Pulmonary artery endothelial cell (primary cell): ENCODE data around the gene MKS1. TPM values are rescaled to one million over a fixed set of nuclear protein-coding genes. Genes with fewer than 3 reads are reported as not detected.

Experiments used
- DNase-seq: peaks from one replicate; pipeline ENCODE4 v3.0.0-alpha.2; 2011; ENCODE audit warnings: low read depth, low spot score
- total RNA-seq: library from RNA; depleted of rRNA; stranded (reverse); fragments of >200 nt; gene quantifications from 2 replicates; pipeline ENCODE4 v1.2.3, GENCODE V29; 2014

MKS1 gene
- total RNA-seq, 1 donor from 2014 or later, result 17.0 TPM

DNA sequence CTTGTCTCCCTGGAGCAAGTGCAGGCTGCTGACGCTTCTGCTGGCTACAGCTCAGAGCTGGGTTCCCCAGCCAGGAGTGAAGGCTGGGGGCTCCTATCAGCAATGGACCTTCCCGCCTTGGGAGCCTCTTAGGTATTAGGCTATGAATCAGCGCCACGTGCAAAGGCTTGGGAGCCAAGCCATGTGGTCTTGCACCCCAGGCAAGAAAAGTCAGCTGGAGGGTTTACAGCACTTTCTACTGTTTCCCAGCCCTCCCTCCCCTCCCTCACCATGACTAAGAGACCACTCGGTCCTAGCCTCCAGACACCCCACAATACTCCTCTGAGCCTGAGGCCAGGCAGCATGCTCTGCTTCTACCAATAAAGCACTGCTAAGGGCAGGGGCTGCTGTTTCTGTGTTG is 14.3 kb downstream of the MKS1 start:
- DNase-seq, result no peak

DNA sequence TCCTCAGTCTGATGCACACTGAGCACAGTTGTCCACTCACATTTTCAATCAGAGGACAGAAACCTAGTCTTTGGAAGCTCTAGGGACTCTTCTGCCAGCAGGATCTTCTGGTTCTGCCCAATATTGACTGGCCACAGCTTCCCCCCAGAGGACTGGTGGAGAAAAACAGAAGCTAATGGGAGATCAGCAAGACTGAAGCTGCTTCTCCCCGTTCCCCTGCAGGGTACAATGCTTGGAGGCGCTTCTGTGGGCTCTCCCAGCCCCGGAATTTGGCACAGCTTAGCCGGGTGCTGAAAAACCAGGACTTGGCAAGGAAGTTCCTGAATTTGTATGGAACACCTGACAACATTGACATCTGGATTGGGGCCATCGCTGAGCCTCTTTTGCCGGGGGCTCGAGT is 16.2 kb downstream of the MKS1 start:
- DNase-seq, result no peak

DNA sequence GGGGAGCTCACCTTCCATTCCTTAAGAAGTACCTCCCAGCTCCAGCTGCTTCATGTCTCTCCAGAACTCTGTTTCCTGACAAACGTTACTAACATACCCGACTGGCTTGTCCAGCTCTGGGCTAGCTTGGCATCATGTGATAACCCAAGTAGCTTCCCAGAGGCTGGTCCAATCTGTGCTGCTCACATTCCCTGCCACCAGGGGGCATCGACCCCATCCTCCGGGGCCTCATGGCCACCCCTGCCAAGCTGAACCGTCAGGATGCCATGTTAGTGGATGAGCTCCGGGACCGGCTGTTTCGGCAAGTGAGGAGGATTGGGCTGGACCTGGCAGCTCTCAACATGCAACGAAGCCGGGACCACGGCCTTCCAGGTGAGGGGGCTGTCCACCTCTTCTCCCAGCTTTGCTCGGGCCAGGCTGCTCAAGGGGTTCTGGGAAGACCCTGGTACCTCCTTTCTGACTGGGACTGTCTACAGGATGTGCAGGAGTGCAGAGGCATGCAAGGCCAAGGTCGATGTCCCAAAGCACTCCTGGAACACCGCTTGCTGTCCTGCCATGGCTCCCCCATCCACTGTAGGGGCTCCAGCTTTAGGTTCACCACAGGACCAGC is 18.9 kb downstream of the MKS1 start:
- DNase-seq, result no peak

DNA sequence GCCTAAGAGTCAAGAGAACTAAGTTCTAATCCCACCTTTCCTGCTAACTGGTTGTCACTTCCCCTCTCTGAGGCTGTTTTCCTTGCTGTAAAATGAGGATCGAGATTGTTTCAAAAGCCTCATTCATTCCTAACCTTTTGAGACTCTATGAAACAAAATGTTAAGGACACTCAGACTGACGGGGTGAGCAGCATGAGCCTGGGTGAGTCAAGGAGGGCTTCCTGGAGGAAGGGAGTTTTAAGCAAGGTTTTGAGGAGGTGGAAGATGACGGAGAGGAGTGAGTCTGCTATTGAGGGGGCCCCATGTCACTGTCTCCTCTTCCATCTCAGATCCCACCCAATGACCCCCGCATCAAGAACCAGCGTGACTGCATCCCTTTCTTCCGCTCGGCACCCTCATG is 22.4 kb downstream of the MKS1 start:
- no peak for DNase-seq

DNA sequence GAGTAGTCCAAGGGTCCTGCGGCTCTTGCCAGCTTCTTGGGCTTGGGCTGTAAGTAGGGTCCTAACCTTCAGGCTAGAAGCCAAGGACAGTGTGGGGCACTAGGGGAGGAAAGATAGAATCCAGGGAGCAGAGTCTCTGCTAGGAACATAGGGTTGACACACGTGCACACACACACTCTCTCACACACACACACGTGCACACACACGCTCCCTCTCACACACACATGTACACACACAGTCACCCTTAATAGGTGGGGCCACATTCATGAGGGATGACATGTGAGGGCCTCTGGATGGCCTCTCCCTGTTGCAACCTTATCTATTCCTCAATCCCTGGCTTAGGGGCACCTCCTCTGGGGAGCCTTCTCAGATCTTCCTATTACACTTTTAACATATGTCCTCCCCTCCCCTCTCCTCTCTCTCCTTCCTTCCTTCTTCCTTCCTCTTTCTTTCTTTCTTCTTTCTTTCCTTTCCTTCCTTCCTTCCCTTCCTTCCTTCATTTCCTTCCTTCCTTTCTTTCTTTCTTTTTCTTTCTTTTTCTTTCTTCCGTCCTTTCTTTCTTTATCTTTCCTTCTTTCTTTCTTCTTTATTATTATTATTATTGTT is 23.4 kb downstream of the MKS1 start:
- DNase-seq, result no peak

DNA sequence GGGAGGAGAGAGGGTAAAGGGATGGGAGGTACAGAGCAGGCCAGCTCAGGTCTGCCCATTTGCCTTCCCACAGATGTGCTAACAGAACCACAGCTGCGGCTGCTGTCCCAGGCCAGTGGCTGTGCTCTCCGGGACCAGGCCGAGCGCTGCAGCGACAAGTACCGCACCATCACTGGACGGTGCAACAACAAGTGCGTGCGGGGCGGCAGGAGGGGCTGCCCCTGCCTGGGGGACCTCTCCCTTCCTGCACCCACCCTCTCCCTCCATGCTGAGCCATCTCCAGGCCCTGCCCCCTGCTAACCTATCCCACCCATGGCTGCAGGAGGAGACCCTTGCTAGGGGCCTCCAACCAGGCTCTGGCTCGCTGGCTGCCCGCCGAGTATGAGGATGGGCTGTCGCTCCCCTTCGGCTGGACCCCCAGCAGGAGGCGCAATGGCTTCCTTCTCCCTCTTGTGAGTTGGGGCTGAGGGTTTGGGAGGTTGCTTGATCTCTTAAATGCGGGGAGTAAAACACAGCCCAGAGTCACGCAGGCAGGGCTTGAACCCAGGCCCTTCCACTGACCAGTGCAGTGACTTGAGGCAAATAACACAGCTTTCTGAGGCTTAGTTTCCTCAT is 25.3 kb downstream of the MKS1 start:
- no peak for DNase-seq

DNA sequence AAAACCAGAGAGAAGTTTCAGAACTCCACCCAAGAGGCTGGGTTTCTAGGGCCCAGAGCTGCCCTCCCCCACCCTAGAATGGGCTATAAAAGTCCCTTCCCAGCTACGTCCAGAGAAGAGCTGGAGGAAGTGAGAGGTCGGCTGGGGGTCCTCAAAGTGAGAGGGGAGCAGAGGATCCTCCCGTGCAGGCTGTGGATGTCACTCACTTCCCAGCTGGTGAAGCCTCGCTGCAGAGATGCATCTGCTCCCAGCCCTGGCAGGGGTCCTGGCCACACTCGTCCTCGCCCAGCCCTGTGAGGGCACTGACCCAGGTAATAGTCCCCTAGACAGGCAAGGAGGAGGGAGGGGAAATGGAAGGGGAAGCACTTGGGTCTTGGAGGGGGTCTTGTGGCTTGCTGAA is 26.4 kb downstream of the MKS1 start, which contains the start of gene EPX:
Gene EPX, plus strand, starts transcription at position 115 of the 400 bp plus-strand sequence. Its CDS starts 121 bp downstream, at position 236.
- DNase-seq, result no peak

DNA sequence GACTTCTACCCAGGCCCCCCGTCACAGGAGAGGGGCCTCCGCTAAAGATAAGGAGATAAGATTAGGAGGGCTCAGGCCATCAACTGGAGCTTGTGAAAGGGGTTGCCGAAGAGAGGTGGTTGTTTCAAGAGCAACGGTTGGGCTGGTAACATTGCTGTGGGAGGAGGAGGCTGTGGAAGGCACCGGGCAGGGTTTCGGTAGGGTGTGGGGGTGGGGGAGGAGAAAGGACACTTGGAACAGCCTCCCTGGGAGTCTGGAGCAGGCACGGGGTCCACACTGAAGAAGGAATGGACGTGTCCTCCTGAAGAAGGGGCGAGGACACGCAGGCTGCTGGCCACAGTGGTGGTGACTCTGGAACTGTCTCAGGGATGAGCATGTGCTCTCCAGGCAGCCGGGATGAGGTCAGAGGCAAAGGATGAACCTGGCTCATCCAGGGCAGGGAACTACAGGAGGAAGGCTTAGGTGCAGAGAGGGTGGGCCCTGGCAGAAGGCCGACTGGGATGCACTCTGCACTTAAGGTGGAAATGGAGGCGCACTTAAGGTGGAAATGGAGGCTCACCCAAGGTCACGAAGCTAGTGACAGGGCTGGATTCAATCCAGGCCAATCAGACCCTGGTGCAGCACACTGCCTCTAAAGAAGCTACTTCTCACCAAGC is 27.7 kb downstream of the MKS1 start:
- DNase-seq, result no peak

DNA sequence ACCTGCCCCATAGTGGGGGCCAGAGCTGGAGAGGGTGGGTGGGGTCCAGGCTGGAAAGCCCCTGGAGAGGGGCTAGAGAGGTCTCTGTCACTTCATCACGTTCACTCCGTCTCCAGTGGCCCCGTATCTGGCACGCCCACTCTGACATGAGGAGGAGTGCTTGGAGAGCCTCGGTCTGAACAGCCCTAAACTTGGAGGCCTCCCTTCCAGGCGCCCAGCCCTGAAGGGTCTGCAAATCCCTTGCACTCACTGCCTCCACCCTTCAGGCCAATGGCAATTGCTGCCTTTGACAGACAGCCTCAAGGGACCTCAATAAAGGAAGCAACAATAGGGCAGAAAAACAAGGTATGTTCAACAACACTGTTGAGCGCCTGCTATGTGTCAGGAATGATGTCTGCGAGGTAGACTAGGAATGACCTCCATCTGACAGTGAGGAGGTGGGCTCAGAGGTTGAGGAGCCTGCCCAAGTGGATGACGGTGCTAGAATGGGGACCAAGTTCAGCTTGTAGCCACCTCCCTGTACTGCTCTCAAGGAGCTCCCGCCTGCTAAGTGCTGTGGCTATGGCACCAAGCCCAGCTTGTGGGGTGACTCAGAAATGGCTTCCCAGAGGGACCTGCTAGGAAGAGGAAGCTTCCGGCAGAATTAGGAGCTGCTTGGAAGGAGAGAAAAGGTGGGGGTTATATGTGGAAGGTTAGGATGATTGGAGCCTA is 29.5 kb downstream of the MKS1 start:
- DNase-seq, result no peak

DNA sequence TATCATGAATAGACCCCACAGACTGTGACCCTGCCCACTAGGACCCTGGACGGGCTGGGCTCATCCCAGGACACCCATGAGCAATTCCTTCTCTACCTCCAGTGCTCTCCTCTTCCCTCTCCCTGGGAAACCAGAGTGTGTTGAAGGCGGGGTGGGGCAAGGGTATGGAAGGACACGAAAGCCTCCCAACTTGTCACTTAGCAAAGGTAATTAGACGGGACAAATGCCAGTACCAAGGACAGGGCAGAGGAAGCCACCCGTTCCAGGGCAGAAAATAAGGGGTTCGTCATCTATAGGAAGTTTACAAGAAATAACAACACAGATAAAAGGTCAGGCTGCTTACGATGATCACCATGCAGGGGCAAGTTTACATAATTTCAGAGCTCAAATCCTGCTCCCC is 31.4 kb downstream of the MKS1 start:
- DNase-seq, result no peak

DNA sequence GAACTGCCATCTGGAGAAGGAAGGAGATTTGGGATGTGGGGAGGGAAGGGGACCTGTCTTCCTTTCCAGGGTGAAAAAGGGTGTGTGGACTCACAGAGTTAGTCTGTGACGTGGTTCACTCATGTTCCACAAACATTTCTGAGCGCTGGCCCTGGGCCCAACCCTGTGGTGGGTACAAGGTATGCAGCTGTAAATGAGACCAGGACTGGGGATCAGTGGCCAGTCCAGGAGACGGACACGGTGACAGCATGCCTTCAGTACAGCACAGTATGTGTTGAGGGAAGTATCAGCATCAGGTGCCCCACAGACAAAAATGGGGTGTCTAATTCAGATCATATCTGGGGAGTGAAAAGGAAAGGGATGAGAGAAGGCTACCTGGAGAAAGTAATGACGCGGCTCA is 32.0 kb downstream of the MKS1 start:
- no peak for DNase-seq

DNA sequence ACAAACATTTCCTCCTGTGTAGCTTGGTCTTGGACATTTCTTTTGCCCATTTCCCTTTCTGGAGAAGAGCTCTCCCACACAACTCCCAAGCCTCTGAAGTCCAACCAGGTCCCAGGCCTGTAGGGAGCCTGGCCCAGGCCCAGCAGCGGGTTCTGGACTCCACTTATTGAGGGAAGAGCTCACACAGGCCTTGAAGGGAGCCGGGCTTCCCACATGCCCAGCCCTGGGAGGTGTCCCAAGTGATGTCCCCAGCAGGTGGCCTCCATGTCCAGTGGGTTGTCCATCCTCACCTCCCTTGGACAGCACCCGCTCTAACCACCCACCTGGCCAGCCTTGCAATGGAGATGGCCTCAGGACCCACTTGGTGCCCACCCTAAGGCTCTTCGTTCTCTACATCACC is 32.5 kb downstream of the MKS1 start:
- DNase-seq, result no peak

DNA sequence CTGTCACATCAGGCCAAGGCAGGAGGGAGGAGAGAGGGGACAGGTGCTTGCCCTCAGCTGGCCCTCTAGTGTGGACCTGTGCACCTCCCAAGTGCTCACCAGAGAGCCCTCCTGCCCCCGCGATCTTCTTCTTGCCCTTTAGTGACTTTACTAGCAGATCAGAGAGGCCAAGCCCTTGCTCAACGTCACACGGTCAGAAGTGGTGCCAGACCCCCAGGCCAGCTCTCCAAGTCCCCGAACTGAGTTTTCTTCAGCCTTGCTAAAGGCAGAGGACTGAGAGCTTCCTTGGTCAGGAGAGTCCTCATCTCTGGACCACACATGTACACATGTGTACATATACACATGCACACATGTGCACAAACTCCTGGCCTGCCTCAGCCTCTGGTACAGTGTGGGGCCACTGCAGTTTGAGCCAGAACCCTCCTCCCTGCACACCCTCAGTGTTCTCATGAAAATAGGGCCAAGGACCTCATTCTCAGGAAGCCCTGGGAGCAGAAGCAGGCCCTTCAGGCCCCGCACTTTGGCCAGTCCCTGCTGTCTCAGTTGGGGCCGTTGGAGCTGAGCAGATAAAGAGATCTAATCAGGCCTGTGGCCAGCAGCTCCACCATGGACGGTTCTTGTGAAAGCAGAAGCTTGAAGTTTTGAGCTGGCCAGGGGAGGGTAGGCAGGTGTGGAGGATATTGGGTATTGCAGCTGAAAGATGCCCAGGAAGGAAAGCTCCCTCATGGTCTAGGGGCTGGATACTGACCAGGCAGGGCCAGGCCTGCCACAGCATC is 33.9 kb downstream of the MKS1 start:
- no peak for DNase-seq

DNA sequence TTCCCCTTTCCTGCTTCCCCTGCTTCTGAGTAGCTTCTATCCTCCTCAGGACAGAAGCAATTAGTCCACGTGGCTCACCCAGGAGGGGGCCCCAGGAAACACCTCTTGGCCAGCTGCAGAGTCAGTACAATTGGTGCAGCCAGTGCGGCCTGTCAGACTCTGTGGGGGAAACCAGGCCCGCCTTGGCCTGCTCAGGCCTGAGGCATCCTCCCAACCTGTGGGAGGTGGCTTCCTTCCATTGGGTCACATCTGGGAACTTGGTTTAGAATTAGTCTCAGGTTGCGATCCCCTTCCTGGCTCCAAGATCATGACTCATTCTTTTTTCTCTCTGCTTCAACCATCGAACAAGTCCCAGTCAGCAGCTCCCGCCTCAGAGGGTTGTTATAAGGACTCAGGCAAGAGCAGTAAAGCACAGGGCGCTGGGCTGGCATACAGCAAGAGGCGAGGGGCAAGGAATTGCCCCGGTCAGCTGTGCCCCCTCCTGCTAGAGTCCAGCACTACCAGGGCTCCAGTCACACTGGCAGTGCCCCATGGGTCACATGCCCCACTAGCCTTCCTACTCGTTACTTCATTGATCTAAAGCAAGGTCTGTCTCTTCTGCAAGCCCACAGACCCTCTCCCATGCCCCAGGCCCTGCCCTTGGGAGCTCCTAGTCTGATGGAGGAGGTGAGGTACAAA is 34.6 kb downstream of the MKS1 start:
- DNase-seq, result no peak

DNA sequence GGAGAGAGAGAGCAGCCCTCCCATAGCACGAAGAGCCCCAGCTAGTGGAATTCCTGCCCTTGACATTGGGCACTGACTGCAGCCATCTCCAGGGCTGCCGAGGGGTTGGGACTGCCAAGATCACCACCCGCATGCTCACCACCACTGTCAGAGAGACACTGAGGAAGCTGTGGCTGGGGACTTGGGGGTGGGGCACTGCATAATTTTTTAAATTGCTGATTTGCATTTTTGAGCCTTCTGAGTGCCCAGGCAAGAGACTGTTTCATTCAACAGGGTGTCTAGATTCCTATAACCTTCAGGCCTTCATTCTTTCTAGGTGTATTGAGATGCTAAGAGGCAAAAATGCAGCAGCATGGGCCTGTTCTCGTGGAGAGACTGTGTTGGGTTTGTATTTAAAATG is 35.5 kb downstream of the MKS1 start:
- no peak for DNase-seq

DNA sequence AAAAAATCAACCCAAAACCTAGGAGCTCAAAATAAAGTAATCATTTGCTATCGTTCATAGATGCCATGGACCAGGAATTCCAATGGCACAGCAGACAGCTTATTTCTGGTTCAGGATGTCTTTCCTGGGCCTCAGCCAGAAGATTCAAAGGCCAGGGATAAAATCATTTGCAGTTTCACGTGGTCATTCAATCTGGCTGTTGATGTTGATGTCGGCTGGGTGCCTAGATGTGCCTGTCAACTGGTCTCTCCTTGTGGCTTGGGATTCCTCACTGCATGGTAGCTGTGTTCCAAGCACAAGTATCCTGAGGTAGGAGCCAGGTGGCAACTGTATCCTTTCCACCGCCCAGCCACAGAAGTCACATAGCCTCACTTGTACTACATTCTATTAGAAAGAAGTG is 37.3 kb downstream of the MKS1 start:
- DNase-seq, result no peak

DNA sequence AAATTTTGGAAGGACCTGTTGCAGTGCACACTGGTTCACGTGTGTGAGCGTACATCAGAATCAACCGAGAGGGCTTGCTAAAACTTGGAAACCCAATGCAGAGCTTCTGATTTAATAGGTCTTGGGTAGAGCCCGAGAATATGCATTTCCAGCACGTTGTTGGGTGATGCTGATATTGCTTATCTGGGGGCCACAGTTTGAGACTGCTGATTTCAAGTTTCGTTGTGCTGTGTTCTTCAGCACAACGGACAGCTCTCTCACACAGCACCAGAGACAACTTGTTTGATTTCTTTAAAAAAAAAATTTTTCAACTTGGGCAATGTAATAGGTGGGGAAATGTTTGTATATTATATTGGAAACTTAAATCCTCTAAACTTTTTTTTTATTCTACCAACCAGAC is 42.9 kb downstream of the MKS1 start:
- no peak for DNase-seq

DNA sequence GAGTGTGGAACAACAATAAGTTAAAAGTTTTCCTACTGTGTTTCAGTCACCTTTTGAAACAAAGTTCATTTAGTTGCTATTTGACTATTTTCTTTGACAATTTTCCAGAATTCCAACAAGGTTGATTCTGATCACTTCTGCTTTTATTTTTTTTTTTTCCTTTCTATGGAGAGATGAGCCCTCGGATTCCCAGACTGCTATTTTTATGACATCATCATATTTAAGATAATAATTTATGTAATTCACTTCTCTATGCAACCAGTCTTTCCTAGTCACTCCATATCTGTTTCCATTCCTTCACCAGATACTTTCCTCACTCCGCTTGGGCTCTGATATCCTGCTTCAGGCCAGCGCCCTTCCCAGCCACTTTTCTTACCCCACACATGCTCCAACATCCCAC is 44.2 kb downstream of the MKS1 start:
- DNase-seq, result no peak

DNA sequence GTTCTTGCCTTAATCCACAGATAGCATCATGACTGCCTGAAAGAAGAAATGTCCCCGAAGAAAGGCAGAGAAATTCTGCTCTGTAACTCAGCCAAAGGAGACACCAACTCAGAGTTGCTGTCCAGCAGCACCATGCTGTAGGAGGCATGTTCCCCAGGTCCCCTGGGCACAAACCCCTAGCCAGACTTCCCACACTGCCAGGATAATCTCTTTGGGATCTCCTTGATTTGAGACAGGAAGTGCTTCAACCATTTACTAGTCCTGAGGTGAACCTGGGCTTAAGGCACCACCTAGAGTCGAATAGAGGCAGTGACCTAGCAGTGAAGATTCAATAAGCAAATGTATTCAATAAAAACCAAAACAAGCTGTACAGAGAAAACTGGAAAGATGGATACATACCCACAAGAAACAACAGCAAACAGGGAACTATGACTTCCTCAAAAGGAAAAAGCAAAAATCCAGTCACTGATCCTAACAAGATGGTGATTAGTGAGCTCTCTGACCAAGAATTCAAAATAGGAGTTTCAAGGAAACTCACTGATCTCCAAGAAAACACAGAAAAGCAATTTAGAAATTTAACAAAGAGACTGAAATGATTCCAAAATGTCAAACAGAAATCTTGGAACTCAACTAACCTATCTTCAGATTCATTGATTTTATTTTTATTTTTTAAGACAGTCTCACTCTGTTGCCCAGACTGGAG is 46.5 kb downstream of the MKS1 start:
- no peak for DNase-seq

DNA sequence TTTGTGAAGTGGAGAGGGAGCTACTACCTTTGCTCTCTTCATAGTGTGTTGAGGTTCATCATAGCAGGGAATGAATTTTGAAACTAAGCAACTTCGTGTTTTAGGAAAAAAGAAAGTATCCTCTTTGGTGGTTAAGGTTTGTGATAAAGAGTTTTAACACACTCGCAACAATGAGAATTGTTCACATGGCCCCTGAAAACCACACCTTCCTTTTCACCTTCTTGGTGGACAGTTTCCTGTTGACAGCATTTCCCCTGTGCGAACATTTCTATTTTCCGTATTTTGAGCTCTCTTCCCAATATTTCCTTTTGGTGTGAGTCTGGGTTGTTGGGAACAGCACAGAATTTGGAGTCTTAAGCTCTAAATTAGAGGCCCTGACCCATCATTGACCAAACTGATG is 48.4 kb downstream of the MKS1 start:
- no peak for DNase-seq
